GM18907 (cell line): ENCODE data around the gene CBX3.
"Not testable (repeated sequence)": the region's sequence is repeated elsewhere in the genome, so short reads cannot be mapped to it uniquely, and the experiment has no call there.

Experiments
- ATAC-seq: cut with Tn5 transposase; IDR thresholded peaks from one replicate; pipeline ENCODE4 v1.9.1; 2021; ENCODE audit warnings: mild to moderate bottlenecking, moderate library complexity; ENCODE audit not compliant: unreplicated experiment

CBX3 gene

DNA sequence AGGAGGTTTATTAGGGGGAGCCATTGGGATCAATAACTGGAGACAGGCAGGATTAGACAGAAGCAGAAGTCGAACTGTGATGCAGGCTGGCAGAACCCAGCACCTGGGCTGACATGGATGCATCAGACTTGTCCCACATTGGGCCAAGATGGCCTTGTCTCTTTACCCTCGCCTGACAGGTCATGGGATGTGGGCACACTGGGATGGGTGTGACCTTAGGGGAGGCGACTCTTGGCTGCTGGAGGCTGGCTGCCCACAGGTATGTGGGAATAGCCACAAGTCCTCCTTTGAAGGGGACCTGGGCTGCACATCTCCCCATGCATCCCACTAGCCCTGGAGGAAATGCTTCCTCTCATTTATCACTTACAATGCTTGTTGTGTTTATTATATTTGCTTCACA, 32.3 kb upstream of the CBX3 start:
- ATAC-seq: no peak

DNA sequence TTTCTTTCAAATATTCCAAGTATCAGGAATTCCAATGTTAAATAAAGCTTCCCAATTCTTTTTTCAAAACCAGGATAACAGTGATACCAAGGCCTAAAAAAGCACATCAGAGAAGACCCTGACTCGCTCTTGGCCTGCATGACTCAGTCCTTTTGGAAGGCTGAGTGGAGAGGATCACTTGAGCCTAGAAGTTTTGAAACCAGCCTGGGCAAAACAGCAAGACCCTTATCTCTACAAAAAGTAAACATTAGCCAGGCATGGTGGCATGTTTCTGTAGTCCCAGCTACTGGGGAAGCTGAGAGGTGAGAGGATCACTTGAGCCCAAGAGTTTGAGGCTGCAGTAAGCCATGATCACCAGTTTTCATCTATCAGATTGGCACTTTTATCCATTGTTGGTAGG, 30.9 kb upstream of the CBX3 start:
- no peak for ATAC-seq

DNA sequence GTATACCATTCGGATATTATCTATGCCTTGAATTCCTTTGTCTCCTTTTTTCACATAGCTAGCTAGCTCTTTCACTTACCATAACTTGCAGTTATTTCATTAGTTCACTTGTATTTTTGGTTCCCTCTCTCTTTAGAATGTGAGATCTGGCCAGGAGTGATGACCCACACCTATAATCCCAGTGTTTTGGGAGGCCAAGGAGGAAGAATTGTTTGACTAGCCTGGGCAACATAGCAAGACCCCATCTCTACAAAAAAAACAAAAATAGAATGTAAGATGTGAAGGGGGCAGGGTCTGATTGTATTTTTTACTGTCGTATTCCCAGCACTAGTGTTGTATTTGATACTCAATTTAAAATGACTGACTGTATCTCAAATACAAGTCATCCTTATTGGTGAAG, 29.9 kb upstream of the CBX3 start:
- no peak for ATAC-seq

DNA sequence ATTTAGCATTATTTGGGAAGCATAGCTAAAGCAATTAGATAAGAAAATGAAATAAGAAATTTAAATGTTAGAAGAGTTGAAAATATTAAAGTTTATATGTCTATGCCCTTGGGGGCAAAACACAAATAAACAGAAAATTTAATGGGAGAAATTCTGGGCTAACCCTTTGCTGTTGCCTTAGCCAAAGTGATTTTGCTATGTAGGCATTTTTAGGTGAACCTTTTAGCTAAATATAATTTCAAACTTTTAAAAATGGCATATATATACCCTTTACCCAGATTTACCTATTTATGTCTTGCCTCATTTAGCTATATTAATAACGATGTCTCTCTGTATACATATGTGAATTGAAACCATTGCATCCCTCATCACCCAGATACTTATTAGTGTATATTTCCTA, 29.5 kb upstream of the CBX3 start:
- ATAC-seq: no peak

DNA sequence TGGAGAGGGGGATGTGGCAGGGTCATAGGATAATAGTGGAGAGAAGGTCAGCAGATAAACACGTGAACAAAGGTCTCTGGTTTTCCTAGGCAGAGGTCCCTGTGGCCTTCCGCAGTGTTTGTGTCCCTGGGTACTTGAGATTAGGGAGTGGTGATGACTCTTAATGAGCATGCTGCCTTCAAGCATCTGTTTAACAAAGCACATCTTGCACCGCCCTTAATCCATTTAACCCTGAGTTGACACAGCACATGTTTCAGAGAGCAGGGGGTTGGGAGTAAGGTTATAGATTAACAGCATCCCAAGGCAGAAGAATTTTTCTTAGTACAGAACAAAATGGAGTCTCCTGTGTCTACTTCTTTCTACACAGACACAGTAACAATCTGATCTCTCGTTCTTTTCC, 25.6 kb upstream of the CBX3 start:
- ATAC-seq: not testable (repeated sequence)

DNA sequence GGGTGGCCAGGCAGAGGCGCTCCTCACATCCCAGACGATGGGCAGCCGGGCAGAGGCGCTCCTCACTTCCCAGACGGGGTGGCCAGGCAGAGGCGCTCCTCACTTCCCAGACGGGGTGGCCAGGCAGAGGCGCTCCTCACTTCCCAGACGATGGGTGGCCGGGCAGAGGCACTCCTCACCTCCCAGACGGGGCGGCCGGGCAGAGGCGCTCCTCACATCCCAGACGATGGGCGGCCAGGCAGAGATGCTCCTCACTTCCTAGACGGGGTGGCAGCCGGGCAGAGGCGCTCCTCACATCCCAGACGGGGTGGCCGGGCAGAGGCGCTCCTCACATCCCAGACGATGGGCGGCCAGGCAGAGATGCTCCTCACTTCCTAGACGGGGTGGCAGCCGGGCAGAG, 24.8 kb upstream of the CBX3 start:
- ATAC-seq: not testable (repeated sequence)

DNA sequence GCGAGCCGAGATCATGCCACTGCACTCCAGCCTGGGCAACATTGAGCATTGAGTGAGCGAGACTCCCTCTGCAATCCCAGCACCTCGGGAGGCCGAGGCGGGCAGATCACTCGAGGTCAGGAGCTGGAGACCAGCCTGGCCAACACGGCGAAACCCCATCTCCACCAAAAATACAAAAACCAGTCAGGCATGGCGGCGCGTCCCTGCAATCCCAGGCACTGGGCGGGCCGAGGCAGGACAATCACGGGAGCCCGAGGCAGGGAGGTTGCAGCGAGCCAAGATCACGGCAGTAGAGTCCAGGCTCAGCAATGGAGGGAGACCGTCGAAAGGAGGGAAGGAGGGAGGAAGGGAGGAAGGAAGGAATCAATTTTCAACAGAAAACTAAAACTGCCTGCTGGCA, 24.3 kb upstream of the CBX3 start:
- not testable (repeated sequence) for ATAC-seq

DNA sequence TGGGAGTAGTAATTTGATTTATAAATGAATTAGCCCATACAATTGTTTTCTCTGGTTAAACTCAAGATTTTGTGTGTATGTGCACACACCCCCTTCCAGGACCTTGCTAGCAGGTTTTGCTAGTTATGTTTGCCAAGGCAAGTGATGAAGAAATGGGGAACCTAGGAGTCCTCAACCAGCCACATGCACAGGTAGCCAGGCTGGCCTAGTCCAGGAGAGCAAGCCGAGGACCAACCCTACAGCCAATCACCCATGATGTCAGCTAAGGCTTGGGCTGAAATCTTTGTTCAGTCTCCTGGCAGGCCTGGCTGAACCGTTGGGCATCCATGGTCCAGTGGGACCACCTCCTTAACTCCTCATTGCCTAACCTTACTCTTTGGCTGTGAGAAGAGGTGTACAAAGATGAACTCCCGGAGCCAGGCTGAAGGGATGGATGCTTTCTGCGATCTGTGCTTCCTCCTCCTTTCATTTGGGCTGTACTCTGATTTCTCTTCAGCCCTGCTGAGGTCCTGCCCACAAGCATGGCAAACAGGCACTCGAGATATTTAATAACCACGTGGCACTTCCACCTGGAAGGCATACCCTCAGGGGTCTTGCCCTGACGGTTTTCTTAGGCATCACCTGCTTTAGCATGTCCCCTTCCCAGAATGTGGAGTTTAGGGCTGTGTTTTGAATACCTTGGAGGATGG, 23.1 kb upstream of the CBX3 start:
- no peak for ATAC-seq

DNA sequence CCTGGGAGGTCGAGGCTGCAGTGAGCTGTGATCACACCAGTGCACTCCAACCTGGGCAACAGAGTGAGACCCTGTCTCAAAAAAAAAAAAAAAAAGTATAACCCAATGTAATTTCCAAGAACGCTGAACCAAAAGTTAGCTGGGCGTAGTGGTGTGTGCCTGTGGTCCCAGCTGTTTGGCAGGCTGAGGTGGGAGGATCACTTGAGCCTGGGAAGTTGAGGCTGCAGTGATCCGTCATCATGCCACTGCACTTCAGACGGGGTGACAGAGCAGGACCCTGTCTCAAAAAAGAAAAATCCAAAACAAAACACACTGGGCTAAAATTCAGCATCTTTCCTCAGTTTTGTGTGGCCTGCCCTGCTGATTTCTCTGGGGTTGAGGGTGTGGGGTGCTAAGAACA, 22.1 kb upstream of the CBX3 start:
- no peak for ATAC-seq

DNA sequence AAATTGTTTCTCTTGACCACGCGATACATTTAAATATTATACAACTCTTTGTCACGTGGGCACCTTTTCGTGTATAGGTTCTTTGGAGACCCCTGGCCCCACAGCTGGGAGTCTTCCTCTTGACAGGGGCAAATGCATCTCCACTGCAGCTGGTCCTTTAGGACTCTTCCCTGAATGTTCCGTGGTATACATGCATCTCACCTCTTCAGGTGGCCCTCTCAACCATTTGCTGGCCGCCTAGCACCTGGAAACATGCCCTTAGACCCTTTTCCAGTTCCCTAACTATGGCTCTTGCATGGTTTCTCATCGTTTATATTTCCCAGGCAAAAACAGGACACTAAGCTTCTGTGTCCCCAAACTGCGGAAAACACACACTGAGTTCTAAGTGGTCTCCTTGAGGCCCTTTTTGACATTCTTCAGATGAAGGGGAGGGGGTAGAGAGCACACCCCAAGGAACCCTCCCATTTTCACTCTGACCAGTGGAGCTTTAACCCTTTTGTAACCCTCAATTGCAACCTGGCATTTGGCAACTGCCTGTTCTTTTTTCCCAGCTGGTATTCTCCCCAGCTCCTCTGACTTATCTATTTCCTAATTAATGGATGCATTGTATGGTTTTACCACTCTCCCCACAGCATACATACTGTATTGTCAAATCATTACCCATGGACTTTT, 21.6 kb upstream of the CBX3 start:
- ATAC-seq: no peak

DNA sequence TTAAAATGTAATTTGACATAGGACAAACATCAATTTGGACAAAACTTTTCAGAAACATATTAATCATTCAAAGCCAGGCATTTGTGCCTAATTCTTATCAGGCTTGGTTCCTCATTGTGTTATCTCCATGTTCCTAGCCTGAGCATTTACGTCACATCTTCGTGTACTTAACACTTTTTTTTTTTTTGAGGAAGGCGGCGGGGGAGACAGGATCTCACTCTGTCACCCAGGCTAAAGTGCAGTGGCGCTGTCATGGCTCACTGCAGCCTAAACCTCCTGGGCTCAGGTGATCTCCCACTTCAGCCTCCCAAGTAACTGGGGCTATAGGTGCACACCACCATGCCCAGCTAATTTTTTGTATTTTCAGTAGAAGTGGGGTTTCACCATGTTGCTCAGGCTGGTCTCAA, 20.8 kb upstream of the CBX3 start:
- ATAC-seq: no peak

DNA sequence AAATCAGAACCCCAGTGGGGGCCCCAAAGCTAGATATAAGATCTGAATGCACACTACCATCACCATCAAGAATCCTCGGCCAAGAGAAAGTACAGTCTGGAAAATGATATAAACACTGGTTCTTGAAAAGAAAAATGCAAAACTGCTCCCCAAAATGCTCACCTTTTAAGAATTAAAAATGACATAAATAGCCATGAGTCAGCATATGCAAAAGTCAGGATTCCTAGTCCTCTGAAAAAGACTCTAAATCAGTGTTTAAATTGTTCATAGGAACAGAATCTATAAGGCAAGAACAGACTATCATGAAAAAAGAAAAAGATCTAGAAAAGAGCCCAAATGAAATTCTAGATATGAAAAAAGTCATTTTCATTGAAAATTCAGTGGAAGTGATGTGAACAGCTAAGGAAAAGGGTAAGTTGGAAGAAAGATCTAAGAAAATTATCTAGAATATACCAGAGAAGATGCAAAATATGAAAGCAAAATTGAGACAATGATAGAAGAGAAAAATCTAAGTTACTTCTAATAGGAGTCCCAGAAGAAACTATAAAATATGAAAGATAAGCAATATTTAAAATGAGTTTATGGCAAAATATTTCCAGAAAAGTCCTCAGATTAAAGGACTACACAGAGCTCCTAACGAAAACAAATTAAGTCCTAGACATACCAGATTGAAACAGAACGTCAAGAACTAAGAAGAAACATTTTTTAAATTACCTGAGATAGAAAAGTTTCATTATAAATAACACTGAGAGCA, 19.9 kb upstream of the CBX3 start:
- ATAC-seq: no peak

DNA sequence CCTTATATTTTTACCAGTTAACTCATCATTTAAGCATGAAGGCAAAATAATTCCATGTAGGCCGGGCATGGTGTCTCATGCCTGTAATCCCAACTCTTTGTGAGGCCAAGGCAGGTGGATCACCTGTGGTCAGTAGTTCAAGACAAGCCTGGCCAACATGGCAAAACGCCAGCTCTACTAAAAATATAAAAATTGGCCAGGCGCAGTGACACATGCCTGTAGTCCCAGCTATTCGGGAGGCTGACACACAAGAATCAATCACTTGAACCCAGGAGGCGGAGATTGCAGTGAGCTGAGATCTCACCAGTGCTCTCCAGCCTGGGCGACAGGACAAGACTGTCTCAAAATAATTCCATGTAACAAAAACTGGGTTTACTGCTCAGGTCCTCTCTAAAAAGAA, 19.3 kb upstream of the CBX3 start:
- ATAC-seq: no peak

DNA sequence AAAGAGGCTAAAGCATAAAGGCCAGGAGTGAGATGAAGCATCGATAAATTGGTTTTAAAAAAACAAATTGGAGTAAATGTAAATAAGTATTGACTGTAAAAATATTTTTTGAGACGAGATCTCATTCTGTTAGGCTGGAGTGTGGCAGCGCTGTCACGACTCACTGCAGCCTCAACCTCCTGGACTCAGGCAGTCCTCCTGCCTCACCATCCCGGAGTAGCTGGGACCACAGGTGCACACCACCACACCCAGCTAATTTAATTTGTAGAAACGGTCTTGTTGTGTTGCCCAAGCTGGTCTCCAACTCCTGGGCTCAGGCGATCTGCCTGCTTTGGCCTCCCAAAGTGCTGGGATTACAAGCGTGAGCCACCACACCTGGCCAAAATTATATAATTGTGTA, 18.8 kb upstream of the CBX3 start:
- ATAC-seq: no peak

DNA sequence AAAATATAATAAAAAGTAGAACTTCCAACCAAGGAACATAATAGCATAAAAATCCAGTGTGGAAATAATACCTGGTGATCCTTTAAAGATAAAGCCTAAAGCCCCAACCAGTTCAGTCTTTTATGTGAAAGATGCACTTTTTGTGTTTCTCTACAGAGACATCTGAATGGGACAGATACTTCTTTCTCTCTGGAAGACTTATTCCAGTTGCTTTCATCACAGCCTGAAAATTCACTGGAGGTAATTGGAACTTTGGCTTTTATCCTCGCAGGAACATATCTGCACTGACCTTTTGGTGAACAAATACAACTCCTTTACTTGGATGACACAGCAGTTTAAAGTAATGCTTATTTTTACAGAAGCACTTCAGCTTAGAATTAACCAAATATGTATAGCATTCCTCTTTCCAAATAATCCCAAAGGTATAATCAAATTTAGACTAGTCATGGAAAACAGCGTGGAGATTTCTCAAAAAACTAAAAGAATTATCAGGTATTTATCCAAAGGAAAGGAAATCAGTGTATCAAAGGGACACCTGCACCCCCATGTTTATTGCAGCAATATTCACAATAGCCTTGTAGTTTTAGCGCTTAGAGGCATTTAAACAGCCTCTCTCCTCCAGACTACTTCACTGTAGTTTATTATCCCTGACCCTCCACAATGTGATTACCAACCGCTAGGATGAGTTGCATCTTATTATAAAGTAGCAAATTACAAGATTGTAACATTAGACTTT, 17.8 kb upstream of the CBX3 start:
- no peak for ATAC-seq

DNA sequence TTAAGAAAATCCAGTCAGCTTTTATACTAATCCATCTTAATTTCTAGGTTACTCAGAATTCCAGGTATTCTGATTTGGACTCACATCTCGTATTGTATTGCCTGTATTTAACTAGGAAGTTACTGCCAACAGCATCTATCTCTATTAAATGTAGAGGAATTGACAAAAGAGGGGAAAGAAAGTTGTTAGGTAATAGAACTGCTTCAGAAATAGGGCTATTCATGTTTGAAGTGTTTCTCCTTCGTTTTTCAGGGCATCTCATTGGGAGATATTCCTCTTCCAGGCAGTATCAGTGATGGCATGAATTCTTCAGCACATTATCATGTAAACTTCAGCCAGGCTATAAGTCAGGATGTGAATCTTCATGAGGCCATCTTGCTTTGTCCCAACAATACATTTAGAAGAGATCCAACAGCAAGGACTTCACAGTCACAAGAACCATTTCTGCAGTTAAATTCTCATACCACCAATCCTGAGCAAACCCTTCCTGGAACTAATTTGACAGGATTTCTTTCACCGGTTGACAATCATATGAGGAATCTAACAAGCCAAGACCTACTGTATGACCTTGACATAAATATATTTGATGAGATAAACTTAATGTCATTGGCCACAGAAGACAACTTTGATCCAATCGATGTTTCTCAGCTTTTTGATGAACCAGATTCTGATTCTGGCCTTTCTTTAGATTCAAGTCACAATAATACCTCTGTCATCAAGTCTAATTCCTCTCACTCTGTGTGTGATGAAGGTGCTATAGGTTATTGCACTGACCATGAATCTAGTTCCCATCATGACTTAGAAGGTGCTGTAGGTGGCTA, 17.1 kb upstream of the CBX3 start:
- not testable (repeated sequence) for ATAC-seq

DNA sequence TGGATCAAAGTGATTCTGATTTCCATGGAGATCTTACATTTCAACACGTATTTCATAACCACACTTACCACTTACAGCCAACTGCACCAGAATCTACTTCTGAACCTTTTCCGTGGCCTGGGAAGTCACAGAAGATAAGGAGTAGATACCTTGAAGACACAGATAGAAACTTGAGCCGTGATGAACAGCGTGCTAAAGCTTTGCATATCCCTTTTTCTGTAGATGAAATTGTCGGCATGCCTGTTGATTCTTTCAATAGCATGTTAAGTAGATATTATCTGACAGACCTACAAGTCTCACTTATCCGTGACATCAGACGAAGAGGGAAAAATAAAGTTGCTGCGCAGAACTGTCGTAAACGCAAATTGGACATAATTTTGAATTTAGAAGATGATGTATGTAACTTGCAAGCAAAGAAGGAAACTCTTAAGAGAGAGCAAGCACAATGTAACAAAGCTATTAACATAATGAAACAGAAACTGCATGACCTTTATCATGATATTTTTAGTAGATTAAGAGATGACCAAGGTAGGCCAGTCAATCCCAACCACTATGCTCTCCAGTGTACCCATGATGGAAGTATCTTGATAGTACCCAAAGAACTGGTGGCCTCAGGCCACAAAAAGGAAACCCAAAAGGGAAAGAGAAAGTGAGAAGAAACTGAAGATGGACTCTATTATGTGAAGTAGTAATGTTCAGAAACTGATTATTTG, 16.3 kb upstream of the CBX3 start:
- peak; percentile 52 for ATAC-seq

DNA sequence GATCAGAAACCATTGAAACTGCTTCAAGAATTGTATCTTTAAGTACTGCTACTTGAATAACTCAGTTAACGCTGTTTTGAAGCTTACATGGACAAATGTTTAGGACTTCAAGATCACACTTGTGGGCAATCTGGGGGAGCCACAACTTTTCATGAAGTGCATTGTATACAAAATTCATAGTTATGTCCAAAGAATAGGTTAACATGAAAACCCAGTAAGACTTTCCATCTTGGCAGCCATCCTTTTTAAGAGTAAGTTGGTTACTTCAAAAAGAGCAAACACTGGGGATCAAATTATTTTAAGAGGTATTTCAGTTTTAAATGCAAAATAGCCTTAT, 15.7 kb upstream of the CBX3 start:
- ATAC-seq: no peak

DNA sequence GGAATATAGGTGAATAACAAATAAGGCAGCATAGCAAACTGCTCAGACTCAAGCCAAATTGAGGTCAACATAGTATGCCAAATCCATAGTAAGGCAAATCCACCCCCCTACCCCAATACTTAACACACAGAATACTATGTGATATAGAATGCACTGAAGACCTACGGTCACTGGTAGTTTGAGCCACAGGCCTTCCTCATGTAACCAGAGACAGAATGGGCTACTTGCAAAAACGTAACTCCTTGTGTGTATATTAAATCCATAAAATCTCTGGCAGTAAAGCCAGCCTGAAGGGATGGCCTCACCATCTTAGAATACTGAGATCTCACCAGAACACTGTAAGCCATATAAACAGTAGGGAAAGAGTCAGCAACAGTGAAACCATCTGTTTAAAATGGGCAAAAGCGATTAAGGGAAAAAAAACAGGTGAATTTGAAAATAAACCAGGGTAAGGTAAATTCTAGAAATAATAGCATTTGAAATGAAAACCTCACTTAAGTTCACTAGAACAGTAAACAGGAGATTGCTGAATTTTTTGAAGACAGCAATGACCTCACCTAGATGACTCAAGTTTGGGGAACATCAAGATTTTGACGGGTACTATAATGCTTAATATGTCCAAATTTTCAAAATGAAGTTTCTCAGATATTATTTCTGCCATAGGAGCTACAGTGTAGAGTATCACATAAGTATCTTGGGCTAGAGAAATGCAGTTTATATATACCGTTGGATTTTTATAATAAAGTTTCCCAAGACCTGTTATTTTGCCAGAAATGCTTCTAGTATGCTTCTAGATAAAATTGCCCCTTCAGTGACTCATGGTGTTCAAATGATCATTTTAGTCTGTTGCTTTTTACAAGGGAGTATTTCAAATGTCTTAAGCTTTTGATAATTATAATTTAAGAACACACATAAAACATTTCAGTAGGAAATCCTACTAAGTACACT, 14.9 kb upstream of the CBX3 start:
- ATAC-seq: no peak
